Ascending aorta (tissue), 2 donors: ENCODE results near the gene ATXN3. TPM values are rescaled to one million over a fixed set of nuclear protein-coding genes. Genes with fewer than 3 reads are reported as not detected.

Source experiments
- DNase-seq, 2 donors: peaks; one replicate each; pipeline ENCODE4 v3.0.0-alpha.2; 2019; ENCODE audit warnings: low spot score in 2 of 2
- H3K27ac ChIP-seq, 2 donors: fragments of 200-600 bp; sonication (generic); one replicate each; pipeline ENCODE4 v1.5.1; 2016 to 2017; ENCODE audit warnings: mild to moderate bottlenecking in 1 of 2
- H3K27me3 ChIP-seq: fragments of 200-600 bp; sonication (generic); one replicate; pipeline ENCODE4 v1.5.1; 2017
- H3K36me3 ChIP-seq, 2 donors: fragments of 200-600 bp; sonication (generic); one replicate each; pipeline ENCODE4 v1.5.1; 2016
- H3K4me1 ChIP-seq, 2 donors: fragments of 200-600 bp; sonication (generic); one replicate each; pipeline ENCODE4 v1.5.1; 2016 to 2017; ENCODE audit warnings: mild to moderate bottlenecking in 1 of 2
- H3K4me3 ChIP-seq, 2 donors: fragments of 200-600 bp; sonication (generic); one replicate each; pipeline ENCODE4 v1.5.1; 2016 to 2017; ENCODE audit warnings: mild to moderate bottlenecking in 1 of 2
- H3K9me3 ChIP-seq, 2 donors: fragments of 200-600 bp; sonication (generic); one replicate each; pipeline ENCODE4 v1.5.1; 2016
- CTCF ChIP-seq, 3 experiments: fragments of 200-600 bp in 2 of 3; fragments of 450-650 bp in 1 of 3; sonication (generic) in 2 of 3; IDR thresholded peaks; one replicate each; pipeline ENCODE4 v1.5.1; 2016 to 2019; ENCODE audit warnings: antibody characterized with exemption in 3 of 3, mild to moderate bottlenecking in 1 of 3, moderate library complexity in 1 of 3
- intact Hi-C: fragments of 100-400 bp; cut with DNase I; formaldehyde crosslinking; loops from one replicate; pipeline ENCODE4 v1.15.1; 2023
- total RNA-seq: library from RNA; depleted of rRNA; stranded (reverse); fragments of >200 nt; gene quantifications from one replicate; pipeline ENCODE4 v1.1.0, GENCODE V29; 2016

Gene ATXN3
- total RNA-seq, 1 donor from 2014 or later = 90.4 TPM

DNA sequence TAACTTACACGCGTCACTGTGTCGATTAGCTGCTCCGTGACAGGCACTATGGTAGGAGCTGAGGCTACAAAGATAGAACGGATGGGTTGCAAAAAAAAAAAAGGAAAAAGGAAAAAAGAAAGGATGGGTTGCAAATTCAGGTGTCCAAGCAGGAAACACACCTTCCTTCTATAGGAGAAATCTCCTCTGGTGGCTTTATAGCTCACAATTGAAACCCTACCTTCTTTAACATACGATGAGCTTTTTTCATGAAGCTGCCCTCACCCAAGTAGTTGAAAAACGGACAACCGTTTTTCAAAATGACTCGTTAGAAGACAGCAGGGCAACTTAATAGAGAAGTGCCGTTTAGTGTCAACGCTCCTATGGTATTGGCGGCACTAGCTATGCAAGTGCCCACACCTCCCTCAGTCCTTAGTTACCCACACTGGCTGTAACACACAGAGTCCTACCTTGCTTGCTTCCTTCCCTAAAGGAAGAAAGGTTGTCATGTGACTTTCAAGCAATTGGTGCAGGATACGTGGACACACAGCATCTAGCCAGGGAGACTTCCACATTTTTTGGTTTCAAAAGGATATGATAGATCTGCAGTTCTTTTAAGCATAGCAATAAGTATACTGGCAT, 65.8 kb downstream of the ATXN3 start:
- Histone ChIP-seq H3K27ac (peak overlapping the region; percentile 95 to 99), H3K36me3 (peaks cover 0 to 9% of the 10 kb centered on the region in 2 donors), H3K27me3 (no peaks in the 10 kb centered on the region), H3K4me3 (peak overlapping the region; percentile 75 to 92), H3K4me1 (peaks cover 3 to 33% of the 10 kb centered on the region in 2 donors), H3K9me3 (no peaks in the 10 kb centered on the region)
- no peak for DNase-seq
- intact Hi-C loops = loop anchor here (2.0 to 10.0 kb wide), 2 partner anchors 66 to 526 kb away; partner anchors contain the start of genes ATXN3 and PPP4R3A
- TF ChIP-seq CTCF (IDR thresholded peaks at IDR 0.05) = no peak

GRCh38 chr14:92039719-92040430, 66.5 kb downstream of the ATXN3 start, which contains the start of gene TRIP11:
Gene TRIP11, minus strand, starts transcription at chr14:92040059. Its CDS starts 374 bp downstream, at chr14:92039685.
- intact Hi-C loops = loop anchor here (2.0 to 10.0 kb wide), 2 partner anchors 67 to 525 kb away; partner anchors contain the start of genes ATXN3 and PPP4R3A
- peak; percentile 76 to 95 for DNase-seq
- peaks cover 3 to 37% of the 10 kb centered on the region in 2 donors for H3K4me1 ChIP-seq

DNA sequence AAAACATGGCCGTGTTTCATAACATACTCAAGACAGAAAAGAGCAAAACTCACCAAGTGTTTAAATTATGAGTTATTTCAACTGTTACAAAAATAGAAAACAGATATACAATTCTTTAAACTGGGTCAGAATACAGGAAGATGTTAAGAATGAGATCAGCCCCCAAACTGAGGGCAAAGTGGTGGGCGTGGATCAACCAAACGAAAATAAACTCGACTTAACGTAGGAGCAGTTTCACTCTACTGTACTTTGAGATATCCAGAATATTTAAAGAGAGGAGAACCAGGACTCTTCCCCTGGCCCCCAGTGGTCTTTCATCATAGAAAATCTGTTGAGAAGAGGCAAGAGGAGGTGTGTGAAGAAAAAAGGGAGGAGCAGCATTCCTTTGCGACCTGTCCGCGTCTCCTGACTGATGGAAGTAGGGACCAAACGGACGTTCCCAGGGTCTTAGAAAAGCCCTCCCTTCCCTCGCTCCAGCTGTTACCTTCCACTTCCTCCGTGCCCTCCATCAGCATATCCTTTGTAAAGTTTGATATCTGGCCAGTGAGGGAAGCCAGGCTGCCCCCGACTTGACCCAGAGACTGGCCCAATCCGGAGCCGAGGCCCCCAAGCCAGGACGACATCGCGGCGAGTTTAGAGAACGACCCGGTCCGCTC, 67.2 kb downstream of the ATXN3 start:
- no peak for TF ChIP-seq CTCF (IDR thresholded peaks at IDR 0.05)
- Histone ChIP-seq H3K27me3 (no peaks in the 10 kb centered on the region), H3K4me3 (peak overlapping the region; percentile 75 to 92), H3K4me1 (peaks cover 3 to 37% of the 10 kb centered on the region in 2 donors), H3K9me3 (no peaks in the 10 kb centered on the region), H3K36me3 (no peaks in the 10 kb centered on the region), H3K27ac (peak overlapping the region; percentile 95 to 99)
- intact Hi-C loops = no loop called here
- peak in 1 of 2 donors; percentile 71 for DNase-seq

More at GRCh38 chr14:92039719-92040430, 66.5 kb downstream of the ATXN3 start, which contains the start of gene TRIP11:
- no peak for TF ChIP-seq CTCF (IDR thresholded peaks at IDR 0.05)
- Histone ChIP-seq H3K9me3 (no peaks in the 10 kb centered on the region), H3K36me3 (peaks cover 0 to 4% of the 10 kb centered on the region in 2 donors), H3K27me3 (no peaks in the 10 kb centered on the region), H3K27ac (peak within 1 kb of the TSS; percentile 95 to 99), H3K4me3 (peak within 1 kb of the TSS; percentile 75 to 92)

DNA sequence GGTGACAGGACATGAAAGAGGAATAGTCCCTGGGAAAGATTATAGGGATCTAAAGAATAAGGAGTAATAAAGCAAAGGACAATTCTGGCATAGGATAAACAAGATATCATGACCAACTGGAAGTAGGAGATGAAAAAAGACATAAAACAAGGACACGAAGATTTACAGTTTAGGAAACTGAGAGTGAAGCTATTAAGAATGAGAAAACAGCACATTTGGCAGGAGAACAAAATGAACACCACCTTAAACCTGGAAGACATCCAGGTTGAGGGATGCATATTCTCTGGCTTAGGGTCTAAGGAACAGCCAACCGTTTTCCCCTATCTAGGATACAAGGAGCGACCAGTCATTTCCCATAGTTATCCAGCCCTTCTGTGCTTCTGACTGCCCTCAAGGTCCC, 68.4 kb downstream of the ATXN3 start:
- H3K27ac ChIP-seq = no peak overlapping the region
- H3K4me1 ChIP-seq = peaks cover 3 to 37% of the 10 kb centered on the region in 2 donors
- intact Hi-C loops = no loop called here
- no peaks in the 10 kb centered on the region for H3K27me3 ChIP-seq
- peak overlapping the region; percentile 75 to 92 for H3K4me3 ChIP-seq
- peaks cover 2 to 3% of the 10 kb centered on the region in 2 donors for H3K36me3 ChIP-seq
- no peak for DNase-seq
- TF ChIP-seq CTCF (IDR thresholded peaks at IDR 0.05) = no peak
- H3K9me3 ChIP-seq = no peaks in the 10 kb centered on the region

DNA sequence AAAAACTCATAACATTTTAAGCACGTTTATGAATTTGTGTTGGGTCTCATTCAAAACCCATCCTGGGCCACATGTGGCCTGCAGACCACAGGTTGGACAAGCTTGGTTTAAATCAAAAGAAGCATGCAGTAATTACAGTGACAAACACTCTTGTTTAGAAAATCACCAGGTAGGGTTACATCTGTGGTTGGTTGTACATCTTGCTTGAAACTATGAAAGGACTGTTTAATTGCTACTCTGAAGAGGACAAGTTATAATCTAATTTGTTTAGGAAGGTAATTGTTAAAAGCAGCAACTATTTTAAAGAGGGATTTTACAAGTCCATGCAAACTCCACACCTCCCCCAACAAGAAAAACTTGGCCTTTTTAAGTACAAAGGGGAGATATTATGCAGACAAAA, 70.5 kb downstream of the ATXN3 start:
- Histone ChIP-seq H3K27ac (no peak overlapping the region), H3K36me3 (peaks cover 19 to 22% of the 10 kb centered on the region in 2 donors), H3K4me3 (no peak overlapping the region), H3K27me3 (no peaks in the 10 kb centered on the region), H3K4me1 (peaks cover under 1 to 32% of the 10 kb centered on the region in 2 donors), H3K9me3 (no peaks in the 10 kb centered on the region)
- intact Hi-C loops = no loop called here
- no peak for TF ChIP-seq CTCF (IDR thresholded peaks at IDR 0.05)
- no peak for DNase-seq
